Hepatocyte (in vitro differentiated cells): ENCODE measurements around the gene PTPRK. TPM values are rescaled to one million over a fixed set of nuclear protein-coding genes. Genes with fewer than 3 reads are reported as not detected.

Experiments
- DNase-seq: peaks from one replicate; pipeline ENCODE4 v3.0.0-alpha.2; 2016; ENCODE audit warnings: low spot score
- H2AFZ ChIP-seq: fragments of 200-600 bp; sonication (generic); 2 replicates; pipeline ENCODE4 v1.6.0; 2016; ENCODE audit warnings: antibody characterized with exemption, mild to moderate bottlenecking
- H3K27ac ChIP-seq: fragments of 200-600 bp; sonication (generic); 2 replicates; pipeline ENCODE4 v1.5.1; 2016; ENCODE audit warnings: mild to moderate bottlenecking
- H3K27me3 ChIP-seq: fragments of 200-600 bp; sonication (generic); 2 replicates; pipeline ENCODE4 v1.6.1; 2016
- H3K36me3 ChIP-seq: fragments of 200-600 bp; sonication (generic); replicated peaks from 2 replicates; pipeline ENCODE4 v1.5.1; 2016; ENCODE audit warnings: low read depth; ENCODE audit not compliant: insufficient read depth
- H3K4me1 ChIP-seq: fragments of 200-600 bp; sonication (generic); 2 replicates; pipeline ENCODE4 v1.5.1; 2016; ENCODE audit warnings: mild to moderate bottlenecking, moderate library complexity; ENCODE audit not compliant: insufficient read depth
- H3K4me2 ChIP-seq: fragments of 200-600 bp; sonication (generic); 2 replicates; pipeline ENCODE4 v1.6.0; 2016
- H3K4me3 ChIP-seq: fragments of 200-600 bp; sonication (generic); 2 replicates; pipeline ENCODE4 v1.5.1; 2016; ENCODE audit warnings: mild to moderate bottlenecking
- H3K79me2 ChIP-seq: fragments of 200-600 bp; sonication (generic); 2 replicates; pipeline ENCODE4 v1.6.0; 2017; ENCODE audit warnings: mild to moderate bottlenecking
- H3K9me2 ChIP-seq: fragments of 200-600 bp; sonication (generic); replicated peaks from 2 replicates; pipeline ENCODE4 v1.6.0; 2017; ENCODE audit warnings: mild to moderate bottlenecking; ENCODE audit not compliant: insufficient read depth
- H3K9me3 ChIP-seq: fragments of 200-600 bp; sonication (generic); 2 replicates; pipeline ENCODE4 v1.5.1; 2016; ENCODE audit warnings: low read depth, mild to moderate bottlenecking
- H4K20me1 ChIP-seq: fragments of 200-600 bp; sonication (generic); 2 replicates; pipeline ENCODE4 v1.6.0; 2016; ENCODE audit warnings: mild to moderate bottlenecking; ENCODE audit not compliant: insufficient read depth, poor library complexity, severe bottlenecking
- EZH2 ChIP-seq: fragments of 200-600 bp; sonication (generic); IDR thresholded peaks from 2 replicates; pipeline ENCODE4 v1.6.1; 2016; ENCODE audit warnings: antibody characterized with exemption, mild to moderate bottlenecking, borderline replicate concordance
- EZH2phosphoT487 ChIP-seq: fragments of 200-600 bp; sonication (generic); IDR thresholded peaks from one replicate; pipeline ENCODE4 v1.6.1; 2018; ENCODE audit warnings: antibody characterized with exemption, mild to moderate bottlenecking, low read depth, moderate library complexity; ENCODE audit not compliant: unreplicated experiment, severe bottlenecking
- WGBS: methylation state at CpG from one replicate; pipeline ENCODE4 v1.1.6; 2016; ENCODE audit warnings: low lambda C conversion rate; ENCODE audit errors: missing lambda C conversion rate; 5-methylcytosine and 5-hydroxymethylcytosine counted together
- polyA plus RNA-seq: library from polyadenylated mRNA; unstranded; fragments of >200 nt; fragmentation: Nextera tagmentation; extraction: Ambion mirVana; gene quantifications from 2 replicates; pipeline ENCODE4 v1.2.1, GENCODE V29; 2016
- total RNA-seq: library from RNA; depleted of rRNA; stranded (reverse); fragments of >200 nt; gene quantifications from 2 replicates; pipeline ENCODE4 v1.2.3, GENCODE V29; 2014
- TF ChIP-seq, protein P1 (sequence below): fragments of 200-600 bp; sonication (generic); IDR thresholded peaks from 2 replicates; pipeline ENCODE4 v1.5.1; 2016; ENCODE audit warnings: antibody characterized with exemption, mild to moderate bottlenecking; ENCODE audit not compliant: poor library complexity

PTPRK gene
- total and polyA plus RNA-seq, 2 experiments from 2014 or later: 42.0 to 80.2 TPM

DNA sequence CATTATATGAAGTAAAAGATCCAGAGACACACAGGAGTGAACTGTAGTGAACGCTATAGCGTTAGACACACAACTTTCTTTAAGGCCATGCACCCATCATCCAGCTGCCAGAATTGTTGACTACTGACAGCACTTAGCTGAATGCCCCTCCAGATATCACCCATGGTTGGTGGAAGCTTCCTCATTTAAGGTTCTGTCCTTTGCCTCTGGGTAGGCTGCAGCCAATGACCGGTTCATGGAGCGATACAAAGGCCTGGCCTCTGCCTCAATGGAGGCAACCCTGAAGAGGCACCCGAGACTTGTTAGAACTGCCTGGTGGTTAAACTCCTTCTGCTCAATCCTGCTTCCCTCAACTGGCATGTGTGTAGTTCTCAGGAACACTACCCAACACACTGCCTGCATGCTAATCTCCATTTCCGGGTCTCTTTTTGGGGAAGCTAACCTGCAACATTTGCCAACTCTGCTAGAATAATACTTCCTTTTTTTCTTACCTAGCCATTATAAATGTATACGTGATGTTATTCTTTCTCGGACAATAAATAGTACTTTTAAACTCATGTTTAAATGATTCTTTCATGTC lies 569.7 kb downstream of the PTPRK start:
- H3K27ac ChIP-seq: no peak overlapping the region
- no peaks in the 10 kb centered on the region for H3K27me3 ChIP-seq
- no peaks in the 10 kb centered on the region for H4K20me1 ChIP-seq
- TF ChIP-seq EZH2phosphoT487 (no peak), EZH2 (no peak)
- TF ChIP-seq, protein P1, sequence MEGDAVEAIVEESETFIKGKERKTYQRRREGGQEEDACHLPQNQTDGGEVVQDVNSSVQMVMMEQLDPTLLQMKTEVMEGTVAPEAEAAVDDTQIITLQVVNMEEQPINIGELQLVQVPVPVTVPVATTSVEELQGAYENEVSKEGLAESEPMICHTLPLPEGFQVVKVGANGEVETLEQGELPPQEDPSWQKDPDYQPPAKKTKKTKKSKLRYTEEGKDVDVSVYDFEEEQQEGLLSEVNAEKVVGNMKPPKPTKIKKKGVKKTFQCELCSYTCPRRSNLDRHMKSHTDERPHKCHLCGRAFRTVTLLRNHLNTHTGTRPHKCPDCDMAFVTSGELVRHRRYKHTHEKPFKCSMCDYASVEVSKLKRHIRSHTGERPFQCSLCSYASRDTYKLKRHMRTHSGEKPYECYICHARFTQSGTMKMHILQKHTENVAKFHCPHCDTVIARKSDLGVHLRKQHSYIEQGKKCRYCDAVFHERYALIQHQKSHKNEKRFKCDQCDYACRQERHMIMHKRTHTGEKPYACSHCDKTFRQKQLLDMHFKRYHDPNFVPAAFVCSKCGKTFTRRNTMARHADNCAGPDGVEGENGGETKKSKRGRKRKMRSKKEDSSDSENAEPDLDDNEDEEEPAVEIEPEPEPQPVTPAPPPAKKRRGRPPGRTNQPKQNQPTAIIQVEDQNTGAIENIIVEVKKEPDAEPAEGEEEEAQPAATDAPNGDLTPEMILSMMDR: no peak
- no peaks in the 10 kb centered on the region for H3K4me1 ChIP-seq
- no peaks in the 10 kb centered on the region for H3K9me2 ChIP-seq
- no peak overlapping the region for H3K4me2 ChIP-seq
- H3K4me3 ChIP-seq: no peak overlapping the region
- H2AFZ ChIP-seq: no peak overlapping the region
- no peaks in the 10 kb centered on the region for H3K36me3 ChIP-seq
- DNase-seq: no peak
- WGBS: 87% methylated on average over 8 of the region's 8 CpGs
- H3K79me2 ChIP-seq: no peaks in the 10 kb centered on the region
- no peaks in the 10 kb centered on the region for H3K9me3 ChIP-seq

DNA sequence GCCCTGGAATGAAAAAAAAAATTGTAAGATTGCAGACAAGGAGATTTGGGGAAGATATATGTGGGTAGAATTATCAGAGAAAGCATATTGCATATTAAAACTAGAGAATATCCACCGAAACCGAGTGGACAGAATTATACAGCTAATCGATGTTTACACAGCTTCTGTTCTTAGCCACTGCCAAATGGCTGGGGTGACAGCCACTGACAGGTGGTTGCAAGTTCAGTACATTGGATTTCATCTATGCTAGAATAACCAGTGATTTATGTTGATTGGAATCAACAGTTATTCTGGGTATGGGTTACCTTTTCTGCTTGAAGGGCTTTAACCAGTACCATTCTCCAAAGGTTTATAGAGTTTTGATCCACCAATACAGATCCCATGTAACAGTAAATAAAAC lies 571.1 kb downstream of the PTPRK start:
- DNase-seq: no peak
- Histone ChIP-seq H3K27ac (no peak overlapping the region), H2AFZ (no peak overlapping the region), H3K79me2 (no peaks in the 10 kb centered on the region), H3K4me1 (no peaks in the 10 kb centered on the region), H3K9me3 (no peaks in the 10 kb centered on the region), H3K4me3 (no peak overlapping the region), H3K36me3 (no peaks in the 10 kb centered on the region), H3K4me2 (no peak overlapping the region), H3K27me3 (no peaks in the 10 kb centered on the region), H4K20me1 (no peaks in the 10 kb centered on the region), H3K9me2 (no peaks in the 10 kb centered on the region)
- no peak for TF ChIP-seq EZH2phosphoT487
- TF ChIP-seq, protein P1: no peak
- no peak for TF ChIP-seq EZH2
- WGBS: 89% methylated on average over 3 of the region's 3 CpGs

DNA sequence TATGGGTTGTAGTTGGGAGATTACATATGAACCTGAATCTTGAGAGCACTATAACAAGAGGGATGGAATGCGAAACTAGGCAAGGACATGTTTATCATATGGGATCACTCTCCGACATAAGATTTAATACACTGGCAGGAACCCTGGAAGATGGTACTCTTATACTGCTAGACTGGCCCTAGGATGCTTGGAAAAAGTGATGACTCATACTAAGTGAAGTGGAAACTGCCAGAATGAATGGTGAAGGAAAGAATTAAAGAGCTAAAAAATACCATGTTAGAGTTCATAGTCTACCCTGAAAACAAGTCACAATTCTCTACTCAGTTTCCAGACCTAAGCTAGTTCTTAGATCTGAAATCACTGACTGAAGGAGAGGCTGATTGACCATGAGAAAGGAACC lies 574.0 kb downstream of the PTPRK start:
- TF ChIP-seq EZH2phosphoT487 (no peak), EZH2 (no peak)
- TF ChIP-seq, protein P1: no peak
- Histone ChIP-seq H3K9me2 (no peaks in the 10 kb centered on the region), H3K27me3 (no peaks in the 10 kb centered on the region), H3K4me2 (no peak overlapping the region), H3K4me3 (no peak overlapping the region), H4K20me1 (no peaks in the 10 kb centered on the region), H2AFZ (no peak overlapping the region), H3K79me2 (no peaks in the 10 kb centered on the region), H3K36me3 (no peaks in the 10 kb centered on the region), H3K9me3 (no peaks in the 10 kb centered on the region), H3K27ac (no peak overlapping the region), H3K4me1 (no peaks in the 10 kb centered on the region)
- no peak for DNase-seq
- WGBS: 93% methylated on average over 2 of the region's 2 CpGs
